ENCODE measurements around the gene P3H4.

Gene P3H4

DNA sequence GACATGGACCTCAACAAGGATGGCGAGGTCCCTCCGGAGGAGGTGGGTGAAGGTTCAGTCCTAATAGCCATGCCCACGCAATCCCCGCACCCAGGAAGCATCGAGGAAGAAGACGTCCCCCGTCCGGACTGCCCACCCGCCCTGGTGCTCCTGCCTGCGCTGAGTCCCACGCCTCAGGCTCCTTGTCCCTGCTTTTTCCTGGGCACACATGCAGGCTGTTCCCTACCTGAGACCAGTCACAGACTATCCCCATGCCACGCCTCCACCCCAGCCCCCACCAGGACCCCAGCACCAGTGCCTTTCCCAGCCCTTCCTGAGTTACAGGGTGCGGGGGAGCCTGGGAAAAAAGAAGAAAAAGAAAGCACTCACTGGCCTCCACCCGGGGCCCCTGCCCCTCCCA lies 10.0 kb upstream of the P3H4 start:
- no peak for DNase-seq

DNA sequence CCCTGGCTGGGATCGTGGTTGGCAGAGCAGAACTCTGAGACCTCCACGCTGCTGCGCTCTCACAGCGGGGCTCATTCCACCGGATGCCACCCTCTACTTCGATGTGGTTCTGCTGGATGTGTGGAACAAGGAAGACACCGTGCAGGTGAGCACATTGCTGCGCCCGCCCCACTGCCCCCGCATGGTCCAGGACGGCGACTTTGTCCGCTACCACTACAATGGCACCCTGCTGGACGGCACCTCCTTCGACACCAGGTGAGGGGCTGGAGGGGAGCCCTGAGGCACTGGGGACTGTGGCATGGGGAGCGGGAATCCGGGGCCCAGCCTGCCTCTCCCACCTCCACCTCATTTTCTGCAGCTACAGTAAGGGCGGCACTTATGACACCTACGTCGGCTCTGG lies 6.3 kb upstream of the P3H4 start:
- DNase-seq, result no peak

DNA sequence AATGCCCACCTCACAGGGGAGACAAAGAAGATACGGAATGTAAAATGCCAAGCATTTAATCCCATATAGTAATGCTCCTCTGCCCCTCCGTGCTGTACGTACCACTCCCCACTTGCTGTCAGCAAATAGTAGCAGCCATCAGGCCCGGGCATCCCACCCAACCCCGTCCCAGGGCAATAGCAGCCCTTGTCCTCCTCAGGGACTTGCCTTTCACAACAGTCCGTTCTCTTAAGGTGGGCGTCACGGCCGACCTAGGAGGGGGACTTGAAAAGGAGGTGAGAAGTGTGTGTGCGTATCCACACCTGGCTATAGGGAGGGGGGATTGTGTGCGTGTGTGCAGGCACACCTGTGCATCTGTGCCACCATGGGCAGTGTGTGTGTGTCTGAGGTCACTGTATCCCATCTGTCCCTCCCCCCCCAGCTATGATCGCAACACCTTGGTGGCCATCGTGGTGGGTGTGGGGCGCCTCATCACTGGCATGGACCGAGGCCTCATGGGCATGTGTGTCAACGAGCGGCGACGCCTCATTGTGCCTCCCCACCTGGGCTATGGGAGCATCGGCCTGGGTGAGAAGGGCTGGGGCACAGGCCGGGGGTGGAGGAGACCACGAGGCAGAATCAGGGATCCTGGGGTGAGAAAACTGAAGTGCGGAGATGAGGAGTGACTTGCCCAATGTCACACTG lies 5.0 kb upstream of the P3H4 start:
- DNase-seq, result no peak

DNA sequence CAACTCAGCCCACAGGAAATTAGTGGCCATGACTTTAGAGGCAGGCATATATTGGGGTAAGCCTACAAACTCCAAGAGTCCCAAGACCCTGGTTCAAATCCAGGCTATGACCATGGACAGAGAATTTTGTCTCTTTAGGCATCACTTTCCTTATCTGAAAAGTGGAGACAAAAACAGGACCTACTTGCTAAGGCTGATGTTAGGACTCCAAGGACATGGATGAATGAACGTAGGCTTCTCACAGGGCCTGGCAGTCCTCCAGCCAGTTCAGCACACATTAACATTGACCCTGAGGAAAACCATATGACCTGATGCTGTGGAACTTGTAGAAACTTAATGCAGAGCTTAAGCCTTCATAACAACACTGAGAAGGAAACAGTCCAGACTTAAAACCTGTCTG lies 2.4 kb upstream of the P3H4 start:
- DNase-seq, result no peak

DNA sequence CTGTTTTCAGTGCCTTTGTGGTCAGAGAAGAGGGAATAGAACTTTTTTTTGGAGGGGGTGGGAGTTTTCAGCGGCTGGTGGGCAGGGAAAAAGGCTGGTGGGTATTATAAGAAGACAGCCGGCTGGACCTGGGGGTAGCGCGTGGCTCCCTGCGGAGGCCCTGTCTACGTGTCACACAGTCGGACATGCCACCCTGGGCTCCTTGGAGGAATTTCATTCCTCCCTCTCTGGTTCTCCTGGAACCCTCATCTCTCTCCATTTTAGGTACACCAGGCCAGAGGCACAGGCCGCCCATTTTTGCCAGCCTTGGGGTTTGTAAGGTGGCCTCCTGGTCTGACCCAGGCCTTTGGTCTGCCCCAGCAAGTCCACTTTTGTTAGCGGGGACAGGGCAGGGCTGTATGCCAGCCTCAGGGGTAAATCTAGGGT lies 2.0 kb upstream of the P3H4 start:
- no peak for DNase-seq

DNA sequence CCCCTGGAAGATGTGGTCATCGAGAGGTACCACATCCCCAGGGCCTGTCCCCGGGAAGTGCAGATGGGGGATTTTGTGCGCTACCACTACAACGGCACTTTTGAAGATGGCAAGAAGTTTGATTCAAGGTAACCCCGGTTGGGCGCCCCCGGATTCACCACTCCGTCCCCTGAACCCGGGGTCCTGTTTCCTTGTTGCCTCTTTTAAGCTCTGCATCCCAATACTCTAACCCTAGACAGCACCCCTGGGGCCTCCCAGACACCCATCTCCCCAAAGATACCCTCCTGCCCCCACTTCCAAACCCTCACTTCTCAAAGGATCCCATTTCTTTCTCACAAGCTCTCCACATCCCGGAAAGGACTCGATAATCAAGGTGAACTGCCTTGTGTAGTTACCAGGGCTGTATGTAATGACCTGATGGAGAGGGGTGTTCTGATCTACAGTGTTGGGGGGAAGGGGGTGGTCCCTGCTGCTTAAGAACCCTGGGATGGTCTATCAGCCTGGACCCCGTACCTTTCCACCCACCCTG lies 1.5 kb upstream of the P3H4 start:
- DNase-seq, result no peak

DNA sequence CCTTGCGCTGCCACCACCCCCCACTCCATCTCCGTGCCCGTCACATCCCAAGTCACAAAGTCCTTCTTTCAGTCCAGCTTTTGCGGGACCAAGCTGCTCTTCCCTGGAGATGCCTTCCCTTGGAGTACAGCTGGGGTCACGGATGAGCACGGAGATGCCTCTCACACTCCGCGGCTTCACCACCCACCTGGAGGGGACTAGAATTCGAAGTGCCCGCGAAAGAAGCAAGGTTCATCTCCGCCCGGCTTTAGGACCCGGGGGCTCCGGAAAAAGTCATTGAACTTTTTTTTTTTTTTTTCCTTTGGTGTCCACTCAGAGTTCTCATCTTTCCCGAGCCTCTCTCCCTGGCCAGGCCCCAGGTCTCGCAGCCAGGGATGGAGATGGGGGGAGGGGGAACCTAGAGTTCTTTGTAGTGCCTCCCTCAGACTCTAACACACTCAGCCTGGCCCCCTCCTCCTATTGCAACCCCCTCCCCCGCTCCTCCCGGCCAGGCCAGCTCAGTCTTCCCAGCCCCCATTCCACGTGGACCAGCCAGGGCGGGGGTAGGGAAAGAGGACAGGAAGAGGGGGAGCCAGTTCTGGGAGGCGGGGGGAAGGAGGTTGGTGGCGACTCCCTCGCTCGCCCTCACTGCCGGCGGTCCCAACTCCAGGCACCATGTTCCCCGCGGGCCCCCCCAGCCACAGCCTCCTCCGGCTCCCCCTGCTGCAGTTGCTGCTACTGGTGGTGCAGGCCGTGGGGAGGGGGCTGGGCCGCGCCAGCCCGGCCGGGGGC lies 817 bp upstream of the P3H4 start, which contains the start of gene FKBP10:
FKBP10 (plus strand) TSS at position 624 of the 771 bp plus-strand sequence; CDS start at position 655, 31 bp downstream.
- DNase-seq, result peak; percentile 59

DNA sequence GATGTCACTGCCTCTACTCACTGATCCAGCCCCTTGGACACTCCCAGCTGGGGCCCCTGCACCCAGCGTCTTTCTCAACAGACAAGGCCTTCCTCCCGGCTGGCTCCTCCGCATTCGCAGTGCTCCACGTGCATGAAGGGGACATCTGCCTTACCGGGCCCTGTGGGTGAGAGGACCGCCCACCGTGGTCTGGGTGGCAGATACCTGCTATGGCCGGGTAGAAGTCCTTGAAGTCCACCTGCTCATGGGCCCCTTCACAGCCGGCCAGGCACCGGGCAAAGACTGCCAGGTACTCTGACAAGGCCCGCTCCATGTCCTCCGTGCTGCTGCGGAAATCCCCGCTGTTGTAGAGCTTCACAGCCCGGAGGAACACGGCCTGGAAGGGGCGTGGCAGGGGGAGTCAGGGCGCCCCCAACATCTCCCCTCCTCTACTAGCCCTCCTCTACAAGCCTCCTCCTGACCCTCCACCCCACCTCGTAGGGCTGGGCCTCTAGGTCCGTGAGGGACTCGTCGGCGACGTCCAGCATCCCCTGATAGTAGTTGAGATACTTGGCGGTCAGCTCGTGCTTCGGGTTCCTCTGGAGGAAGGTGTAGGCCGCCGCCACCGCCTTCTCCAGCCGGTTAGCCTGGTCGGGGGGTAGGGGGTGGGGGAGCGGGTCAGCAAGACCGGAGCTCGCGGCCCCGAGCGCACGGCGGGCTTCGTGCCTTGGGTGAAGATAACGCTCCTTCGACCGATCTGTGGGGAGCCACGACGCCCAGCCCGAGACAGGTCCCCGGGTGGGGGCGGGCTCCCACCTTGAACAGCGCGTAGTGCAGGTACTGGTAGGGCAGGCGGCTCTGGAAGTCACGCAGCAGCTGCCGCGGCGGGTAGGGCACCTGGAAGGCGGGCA lies 845 bp downstream of the P3H4 start:
- no peak for DNase-seq

DNA sequence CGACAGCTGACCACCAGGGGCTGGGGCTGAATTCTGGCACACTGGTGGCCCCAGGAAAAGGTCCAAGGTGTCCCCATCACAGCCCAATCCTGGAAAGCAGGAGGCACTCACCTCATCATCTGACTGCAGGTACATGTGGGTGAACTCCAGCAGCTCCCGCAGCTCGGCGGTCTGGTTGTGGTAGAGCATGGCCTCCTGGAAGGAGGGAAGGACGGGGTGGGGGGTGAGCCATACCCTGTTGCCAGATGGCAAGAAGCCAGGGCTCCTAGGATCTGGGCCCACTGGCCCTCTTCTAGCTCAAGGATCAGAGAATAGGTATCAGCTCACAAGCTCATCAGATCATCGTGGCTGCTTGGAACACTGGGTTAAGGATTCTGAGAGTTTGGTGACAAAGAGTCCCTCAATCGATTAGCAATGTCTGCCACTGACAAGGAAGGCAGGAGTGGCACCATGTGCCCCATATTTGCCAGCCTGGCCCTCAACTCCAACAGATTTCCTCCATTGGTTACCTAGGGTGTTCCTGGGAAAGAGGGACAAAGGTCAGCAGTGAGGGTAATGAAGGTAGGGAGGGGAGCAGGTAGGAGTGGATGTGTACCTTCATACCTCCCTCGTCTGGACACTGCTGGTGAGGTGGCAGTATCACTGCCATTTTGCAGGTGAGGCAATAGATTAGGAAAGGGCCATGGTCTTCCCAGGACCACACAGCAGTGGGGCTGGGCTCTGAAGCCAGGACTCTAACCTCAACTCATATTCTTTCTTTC lies 4.9 kb downstream of the P3H4 start:
- no peak for DNase-seq

DNA sequence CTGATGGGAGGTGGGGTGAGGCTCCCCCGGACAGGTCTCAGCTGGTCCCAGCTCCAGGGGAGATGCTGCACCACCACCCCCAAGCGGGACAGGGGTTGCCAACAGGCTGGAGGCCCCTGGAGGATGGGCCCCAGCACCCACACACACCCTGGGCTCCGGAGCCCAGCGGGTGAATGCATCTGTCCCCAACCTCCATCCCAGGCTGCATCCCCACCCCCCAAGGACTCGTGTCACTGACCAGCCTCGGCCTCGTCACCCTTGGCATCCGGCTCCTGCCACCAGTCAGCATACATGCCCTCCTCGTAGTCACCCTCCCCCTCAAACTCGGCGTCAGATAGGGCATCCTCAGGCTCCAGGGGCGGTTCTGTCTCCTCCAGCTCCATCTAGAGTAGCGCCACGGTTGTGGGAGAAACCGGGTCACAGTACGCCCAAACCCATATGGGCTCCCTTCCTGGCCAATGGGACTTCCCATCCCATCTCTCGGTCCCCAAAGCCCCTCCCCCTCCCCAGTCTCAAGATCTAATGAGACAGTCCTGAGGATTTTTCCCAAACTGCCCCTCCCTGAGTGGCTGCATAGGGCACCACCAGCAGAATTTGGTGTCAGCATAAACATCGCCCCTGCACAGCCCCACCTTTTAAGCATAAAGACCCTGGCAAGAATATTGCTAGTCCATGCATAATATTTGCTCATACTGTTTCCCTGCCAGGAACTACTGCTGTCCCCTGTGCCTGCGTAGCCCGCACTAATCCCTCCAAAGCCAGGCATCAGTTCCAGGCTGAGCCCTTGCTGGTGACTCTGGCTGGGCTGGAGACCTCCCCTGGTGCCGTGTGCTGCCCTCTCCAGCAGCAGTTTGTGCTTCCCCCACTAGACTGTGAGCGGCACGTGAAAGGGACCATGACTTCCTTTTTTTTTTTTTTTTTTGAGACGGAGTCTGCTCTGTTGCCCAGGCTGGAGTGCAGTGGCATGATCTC lies 8.4 kb downstream of the P3H4 start:
- DNase-seq, result no peak

DNA sequence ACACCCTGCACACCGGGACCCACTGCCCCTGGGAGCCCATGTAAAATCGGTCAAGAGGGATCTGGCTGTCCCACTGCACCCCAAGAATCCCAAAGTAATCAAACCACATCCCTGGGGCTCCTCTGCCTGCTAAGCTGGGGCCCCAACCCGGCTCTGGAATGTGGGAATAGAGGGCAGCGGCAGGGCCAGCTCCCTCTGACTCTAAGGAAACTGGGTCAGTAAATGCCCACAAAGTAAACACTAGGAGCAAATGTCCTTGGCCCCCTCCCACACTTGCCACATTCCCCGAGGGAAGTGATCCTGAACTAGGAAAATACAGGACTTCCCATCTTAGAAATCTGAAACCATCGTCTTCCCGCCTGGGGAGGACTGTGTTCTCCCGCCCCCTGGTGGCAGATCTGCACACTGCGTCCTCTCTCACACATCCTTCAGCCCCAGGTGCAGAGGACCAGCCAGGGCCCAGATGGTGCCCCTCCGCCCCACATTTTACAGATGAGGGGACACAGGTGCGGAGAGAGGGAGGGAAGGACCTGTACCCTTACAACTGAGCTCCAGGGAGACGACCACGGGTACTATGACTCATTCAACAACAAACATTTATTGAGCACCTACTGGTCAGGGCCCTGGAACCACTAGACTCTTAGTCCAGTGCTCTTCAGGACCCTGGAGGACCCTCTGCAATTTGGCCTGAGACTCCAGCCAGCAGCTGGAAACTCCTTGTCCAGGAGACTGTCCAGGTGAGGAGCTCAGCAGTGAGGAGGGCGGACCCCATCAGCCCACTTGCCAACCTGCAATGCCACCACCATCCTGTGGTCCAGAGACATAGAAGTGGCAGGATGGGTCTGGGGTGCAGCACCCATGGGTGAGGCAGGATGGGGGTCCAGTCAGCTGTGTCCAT lies 10.1 kb downstream of the P3H4 start:
- DNase-seq, result peak; percentile 81

DNA sequence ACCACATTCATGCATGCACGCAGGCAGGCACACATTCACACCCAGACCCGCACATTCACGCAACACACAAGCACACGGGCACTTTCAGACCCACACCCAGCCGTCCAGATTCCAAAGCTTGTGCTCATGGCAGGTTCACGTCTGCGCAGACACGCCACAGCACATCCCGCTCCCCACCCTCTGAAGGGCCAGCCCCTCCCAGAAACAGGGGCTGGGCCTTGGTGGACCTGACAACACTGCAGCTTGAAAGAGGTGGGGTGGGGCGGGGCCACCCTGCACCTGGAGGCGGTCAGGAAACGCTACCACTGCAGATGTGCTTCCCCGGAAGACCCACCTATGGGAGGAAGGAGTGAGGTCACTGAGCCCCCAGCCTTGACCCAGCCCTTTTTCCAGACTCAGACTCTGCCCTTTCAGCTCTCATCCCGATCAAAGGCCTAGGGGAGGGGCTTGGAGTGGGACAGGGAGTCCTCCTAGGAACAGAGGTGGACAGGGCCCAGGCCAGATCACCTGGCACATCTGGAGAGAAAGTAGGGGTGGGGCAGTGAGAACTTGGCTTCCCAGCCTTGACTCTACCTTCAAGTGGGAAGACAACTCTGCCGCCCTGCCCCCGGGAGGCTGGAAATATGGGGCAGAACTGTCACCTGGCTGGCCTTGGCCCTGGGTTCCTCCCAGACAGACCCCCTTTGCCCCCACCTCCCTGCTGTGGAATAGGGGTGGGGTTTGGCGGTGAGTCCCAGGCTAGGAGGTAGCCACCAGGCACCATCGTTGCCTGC lies 11.0 kb downstream of the P3H4 start:
- DNase-seq, result no peak

DNA sequence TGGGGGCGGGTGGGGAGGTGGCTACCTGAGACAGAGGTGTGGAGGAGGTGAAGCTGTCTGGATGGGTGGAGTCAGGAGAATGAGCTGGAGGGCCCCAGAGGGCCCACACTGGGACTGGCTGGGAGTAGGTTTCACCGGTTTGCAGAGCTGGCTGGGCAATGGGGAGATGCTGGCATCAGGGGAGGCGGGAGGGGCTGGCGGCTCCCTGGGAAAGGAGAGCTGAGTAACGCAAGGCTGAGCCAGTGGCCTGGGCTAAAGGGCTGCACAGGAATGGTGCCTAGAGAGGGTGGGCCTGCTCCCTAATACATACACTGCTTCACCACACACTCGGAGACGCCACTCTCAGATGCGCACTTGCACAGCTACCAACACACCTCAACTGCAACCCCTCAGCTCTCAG lies 12.4 kb downstream of the P3H4 start:
- DNase-seq, result no peak

DNA sequence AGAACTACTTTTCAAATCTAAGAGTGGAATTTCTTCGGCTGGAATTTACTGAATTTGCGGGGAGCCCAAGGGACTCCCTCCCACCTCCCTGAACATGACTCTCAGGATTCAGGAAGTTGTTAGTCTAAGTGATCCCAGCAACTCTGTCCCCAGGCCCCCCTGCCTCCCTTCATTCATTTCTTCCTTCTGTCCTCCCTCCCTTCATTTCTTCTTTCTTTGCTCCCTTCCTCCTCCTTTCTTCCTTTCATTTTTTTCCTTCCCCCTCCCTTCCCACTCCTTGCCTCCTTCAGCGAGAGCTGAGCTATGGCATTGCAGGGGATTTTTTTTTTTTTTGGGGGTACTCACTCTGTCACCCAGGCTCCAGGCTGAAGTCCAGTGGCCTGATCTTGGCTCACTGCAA lies 14.4 kb downstream of the P3H4 start:
- DNase-seq, result no peak

DNA sequence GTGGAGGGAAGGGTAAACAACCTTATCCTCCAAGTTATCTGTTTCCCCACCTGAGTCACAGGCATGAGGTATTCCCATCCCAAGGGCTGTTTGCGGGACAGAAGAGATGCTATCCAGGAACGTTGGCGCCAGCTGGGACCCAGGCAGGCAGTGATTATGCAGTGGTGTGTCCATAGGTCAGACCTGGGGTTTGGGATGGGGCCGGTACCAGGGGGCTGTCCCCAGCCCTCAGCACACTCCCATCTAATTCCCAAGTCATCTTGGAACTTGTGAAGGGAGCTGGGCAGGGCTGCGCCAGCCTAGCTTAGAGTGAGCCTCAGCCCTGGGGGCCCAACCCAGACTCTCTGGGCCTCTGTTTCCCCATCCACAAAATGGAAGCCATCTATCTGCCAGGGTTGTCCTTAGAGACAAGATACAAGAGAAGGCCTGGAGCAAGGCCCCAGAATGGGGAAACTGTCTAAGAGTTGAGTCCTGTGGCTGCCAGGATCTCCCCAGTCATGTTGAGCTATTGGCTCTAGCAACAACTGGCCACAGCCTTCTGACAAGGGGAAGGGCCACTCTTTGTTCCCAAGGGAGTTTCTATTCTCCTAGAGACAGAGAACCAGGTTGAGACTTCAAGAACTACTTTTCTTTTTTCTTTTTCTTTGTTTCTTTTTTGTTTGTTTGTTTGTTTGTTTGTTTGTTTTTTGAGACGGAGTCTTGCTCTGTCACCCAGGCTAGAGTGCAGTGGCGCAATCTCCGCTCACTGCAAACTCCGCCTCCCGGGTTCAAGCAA lies 15.4 kb downstream of the P3H4 start:
- DNase-seq, result no peak

DNA sequence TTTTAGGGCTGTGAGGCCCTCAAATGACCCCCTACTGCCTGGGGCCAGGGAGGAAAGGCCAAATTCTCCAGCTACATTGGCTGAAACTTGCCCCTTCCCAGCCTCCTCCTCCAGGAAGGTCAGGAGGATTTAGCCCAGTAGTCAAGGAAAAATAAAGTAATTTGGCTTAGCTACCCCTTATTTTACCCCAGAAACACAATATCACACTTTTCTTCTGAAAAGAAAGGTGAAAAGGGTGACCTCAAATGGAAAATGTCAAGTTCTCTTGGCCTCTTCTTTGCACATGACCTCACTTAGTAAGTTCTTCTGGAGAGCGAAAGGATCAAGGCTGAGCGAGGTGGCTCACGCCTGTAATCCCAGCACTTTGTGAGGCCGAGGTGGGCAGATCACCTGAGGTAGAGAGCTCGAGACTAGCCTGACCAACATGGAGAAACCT lies 17.2 kb downstream of the P3H4 start:
- DNase-seq, result no peak

DNA sequence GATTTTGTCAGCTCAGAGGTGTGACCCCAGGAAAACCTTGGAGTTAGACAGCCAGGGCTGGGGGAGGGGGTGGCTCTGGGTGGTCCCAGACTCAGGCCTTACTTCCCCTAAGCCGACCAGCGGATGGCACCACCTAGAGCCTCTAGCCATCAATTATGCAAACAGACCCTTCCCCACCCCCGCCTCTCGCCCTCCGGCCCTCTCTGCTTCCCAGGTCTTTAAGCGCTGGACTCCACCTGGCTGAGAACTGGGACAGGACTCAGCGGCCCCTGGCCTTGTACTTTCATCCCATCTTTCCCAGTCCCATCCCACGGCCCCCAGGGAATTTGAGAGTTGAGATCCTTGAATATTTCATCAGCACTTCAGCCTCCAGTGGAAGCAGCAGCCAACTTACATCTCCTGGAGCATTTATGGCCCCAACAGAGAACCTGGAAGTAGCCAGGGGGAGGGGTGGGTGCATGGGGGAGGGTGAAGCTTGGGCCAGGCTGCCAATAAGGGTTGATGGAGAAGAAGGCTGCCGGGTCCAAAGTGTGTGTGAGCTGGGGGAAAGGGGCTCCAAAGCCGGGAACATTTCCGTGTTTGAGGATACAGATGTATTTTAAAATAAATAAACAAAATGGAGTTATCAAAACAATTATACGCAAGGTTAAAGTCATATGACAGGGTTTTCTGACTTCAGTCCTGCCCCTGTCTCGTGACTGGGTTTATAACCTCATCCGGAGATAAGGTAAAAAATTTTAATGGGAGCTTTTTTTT lies 17.8 kb downstream of the P3H4 start:
- DNase-seq, result no peak

Measured in midbrain (tissue), 1 donor.